ENCODE measurements around the gene CFL2. TPM values are rescaled to one million over a fixed set of nuclear protein-coding genes. Genes with fewer than 3 reads are reported as not detected.

CFL2 gene
- total RNA-seq, 6 donors from 2014 or later = 8.4 to 51.6 (median 40.7) TPM

- Histone ChIP-seq H3K9me3 (no peaks in the 10 kb centered on the region), H3K4me3 (no peak overlapping the region), H3K27me3 (no peaks in the 10 kb centered on the region), H3K4me1 (peaks cover 0 to 8% (median 1%) of the 10 kb centered on the region in 4 donors), H3K27ac (no peak overlapping the region), H3K36me3 (no peaks in the 10 kb centered on the region)
- 92 to 93% methylated on average over 7 of the region's 7 CpGs for WGBS, 2 donors
- TF ChIP-seq EP300 (IDR thresholded peaks at IDR 0.05) (no peak), POLR2AphosphoS5 (IDR thresholded peaks at IDR 0.05) (no peak), CTCF (IDR thresholded peaks at IDR 0.05) (no peak), POLR2A (IDR thresholded peaks at IDR 0.05) (no peak)
- ATAC-seq (ENCODE audit: low FRiP score in 2 of 2) (no peak), DNase-seq (no peak)
These were observed 47.4 kb downstream of the CFL2 start for GRCh38 chr14:34667007-34667406.

- Histone ChIP-seq H3K4me3 (no peak overlapping the region), H3K27ac (peak overlapping the region in 2 of 4 donors; percentile 2 to 20), H3K4me1 (peaks cover 0 to 8% (median 1%) of the 10 kb centered on the region in 4 donors), H3K36me3 (no peaks in the 10 kb centered on the region), H3K9me3 (no peaks in the 10 kb centered on the region), H3K27me3 (no peaks in the 10 kb centered on the region)
- WGBS, 2 donors = 23 to 35% methylated on average over 2 of the region's 2 CpGs
- DNase-seq = no peak
- ATAC-seq (ENCODE audit: low FRiP score in 2 of 2) = peak in 1 of 2 donors; percentile 74
- TF ChIP-seq POLR2AphosphoS5 (IDR thresholded peaks at IDR 0.05) = no peak
- TF ChIP-seq EP300 (IDR thresholded peaks at IDR 0.05) = no peak
- TF ChIP-seq CTCF (IDR thresholded peaks at IDR 0.05) = no peak
- TF ChIP-seq POLR2A (IDR thresholded peaks at IDR 0.05) = no peak
These were observed 48.5 kb downstream of the CFL2 start for GRCh38 chr14:34665785-34666435.

- Histone ChIP-seq H3K27ac (no peak overlapping the region), H3K4me3 (no peak overlapping the region), H3K36me3 (no peaks in the 10 kb centered on the region), H3K4me1 (peaks cover 0 to 8% (median 1%) of the 10 kb centered on the region in 4 donors), H3K27me3 (no peaks in the 10 kb centered on the region), H3K9me3 (no peaks in the 10 kb centered on the region)
- DNase-seq = no peak
- TF ChIP-seq POLR2A (IDR thresholded peaks at IDR 0.05) = no peak
- no peak for TF ChIP-seq EP300 (IDR thresholded peaks at IDR 0.05)
- no peak for TF ChIP-seq POLR2AphosphoS5 (IDR thresholded peaks at IDR 0.05)
- TF ChIP-seq CTCF (IDR thresholded peaks at IDR 0.05) = no peak
- 89% methylated on average over 4 of the region's 4 CpGs for WGBS, 2 donors
- no peak for ATAC-seq (ENCODE audit: low FRiP score in 2 of 2)
These were observed 51.8 kb downstream of the CFL2 start for GRCh38 chr14:34662561-34663088.

GRCh38 chr14:34660796-34661195 lies 53.6 kb downstream of the CFL2 start:
- ATAC-seq (ENCODE audit: low FRiP score in 2 of 2) = no peak
- Histone ChIP-seq H3K27me3 (no peaks in the 10 kb centered on the region), H3K36me3 (no peaks in the 10 kb centered on the region), H3K9me3 (no peaks in the 10 kb centered on the region), H3K4me1 (peaks cover 0 to 5% (median 0%) of the 10 kb centered on the region in 4 donors), H3K4me3 (no peak overlapping the region), H3K27ac (no peak overlapping the region)
- DNase-seq = no peak
- TF ChIP-seq POLR2AphosphoS5 (IDR thresholded peaks at IDR 0.05) = no peak
- TF ChIP-seq POLR2A (IDR thresholded peaks at IDR 0.05) = no peak
- no peak for TF ChIP-seq CTCF (IDR thresholded peaks at IDR 0.05)

Small RNA genes within 50 kb of the gene (small RNA-seq; reads per million reads assigned to genes)
- 0 reads per million in 4 donors for gene RNU6-1261P

Other genes starting within 250 kb of the CFL2 start
- 10 to 100 TPM; 12.5 to 30.6 (median 27.6) TPM for gene EAPP, start 174.9 kb downstream of the CFL2 start, total RNA-seq
- 10 to 100 TPM; 23.0 to 60.9 (median 46.8) TPM for gene SNX6, start 84.4 kb downstream of the CFL2 start, total RNA-seq
- 10 to 100 TPM; 27.6 to 44.3 (median 36.6) TPM for gene BAZ1A, start 160.8 kb upstream of the CFL2 start, total RNA-seq

All from upper lobe of left lung (tissue), 6 donors.